ENCODE measurements around the gene CD68. TPM values are rescaled to one million over a fixed set of nuclear protein-coding genes. Genes with fewer than 3 reads are reported as not detected.

The CD68 gene
- total RNA-seq, 4 donors from 2014 or later, result 14.2 to 26.9 (median 16.2) TPM

GRCh38 chr17:7570351-7570750, 9.1 kb upstream of the CD68 start:
- intact Hi-C loops (cut with DNase I; ENCODE audit: low total_unique reads), result loop anchor here (5.0 kb wide), 1 partner anchor 538 kb away; no protein-coding TSS in a partner anchor
- WGBS, 2 donors, result 93 to 95% methylated on average over 10 of the region's 10 CpGs
- no peak overlapping the region for H3K4me3 ChIP-seq (ENCODE audit: low read depth, poor library complexity, severe bottlenecking)
- TF ChIP-seq, protein P1, sequence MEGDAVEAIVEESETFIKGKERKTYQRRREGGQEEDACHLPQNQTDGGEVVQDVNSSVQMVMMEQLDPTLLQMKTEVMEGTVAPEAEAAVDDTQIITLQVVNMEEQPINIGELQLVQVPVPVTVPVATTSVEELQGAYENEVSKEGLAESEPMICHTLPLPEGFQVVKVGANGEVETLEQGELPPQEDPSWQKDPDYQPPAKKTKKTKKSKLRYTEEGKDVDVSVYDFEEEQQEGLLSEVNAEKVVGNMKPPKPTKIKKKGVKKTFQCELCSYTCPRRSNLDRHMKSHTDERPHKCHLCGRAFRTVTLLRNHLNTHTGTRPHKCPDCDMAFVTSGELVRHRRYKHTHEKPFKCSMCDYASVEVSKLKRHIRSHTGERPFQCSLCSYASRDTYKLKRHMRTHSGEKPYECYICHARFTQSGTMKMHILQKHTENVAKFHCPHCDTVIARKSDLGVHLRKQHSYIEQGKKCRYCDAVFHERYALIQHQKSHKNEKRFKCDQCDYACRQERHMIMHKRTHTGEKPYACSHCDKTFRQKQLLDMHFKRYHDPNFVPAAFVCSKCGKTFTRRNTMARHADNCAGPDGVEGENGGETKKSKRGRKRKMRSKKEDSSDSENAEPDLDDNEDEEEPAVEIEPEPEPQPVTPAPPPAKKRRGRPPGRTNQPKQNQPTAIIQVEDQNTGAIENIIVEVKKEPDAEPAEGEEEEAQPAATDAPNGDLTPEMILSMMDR (IDR thresholded peaks at IDR 0.05), result no peak
- TF ChIP-seq POLR2A (IDR thresholded peaks at IDR 0.05), result no peak
- DNase-seq (ENCODE audit: low spot score in 2 of 2), result no peak

GRCh38 chr17:7572338-7572587, 7.2 kb upstream of the CD68 start:
- H3K4me3 ChIP-seq (ENCODE audit: low read depth, poor library complexity, severe bottlenecking), result peak overlapping the region; percentile 12
- TF ChIP-seq, protein P1 (IDR thresholded peaks at IDR 0.05), result no peak
- TF ChIP-seq POLR2A (IDR thresholded peaks at IDR 0.05), result no peak
- intact Hi-C loops (cut with DNase I; ENCODE audit: low total_unique reads), result loop anchor here (5.0 kb wide), 1 partner anchor 540 kb away; no protein-coding TSS in a partner anchor
- no peak for DNase-seq (ENCODE audit: low spot score in 2 of 2)
- WGBS, 2 donors, result 1 to 2% methylated on average over 11 of the region's 11 CpGs

DNA sequence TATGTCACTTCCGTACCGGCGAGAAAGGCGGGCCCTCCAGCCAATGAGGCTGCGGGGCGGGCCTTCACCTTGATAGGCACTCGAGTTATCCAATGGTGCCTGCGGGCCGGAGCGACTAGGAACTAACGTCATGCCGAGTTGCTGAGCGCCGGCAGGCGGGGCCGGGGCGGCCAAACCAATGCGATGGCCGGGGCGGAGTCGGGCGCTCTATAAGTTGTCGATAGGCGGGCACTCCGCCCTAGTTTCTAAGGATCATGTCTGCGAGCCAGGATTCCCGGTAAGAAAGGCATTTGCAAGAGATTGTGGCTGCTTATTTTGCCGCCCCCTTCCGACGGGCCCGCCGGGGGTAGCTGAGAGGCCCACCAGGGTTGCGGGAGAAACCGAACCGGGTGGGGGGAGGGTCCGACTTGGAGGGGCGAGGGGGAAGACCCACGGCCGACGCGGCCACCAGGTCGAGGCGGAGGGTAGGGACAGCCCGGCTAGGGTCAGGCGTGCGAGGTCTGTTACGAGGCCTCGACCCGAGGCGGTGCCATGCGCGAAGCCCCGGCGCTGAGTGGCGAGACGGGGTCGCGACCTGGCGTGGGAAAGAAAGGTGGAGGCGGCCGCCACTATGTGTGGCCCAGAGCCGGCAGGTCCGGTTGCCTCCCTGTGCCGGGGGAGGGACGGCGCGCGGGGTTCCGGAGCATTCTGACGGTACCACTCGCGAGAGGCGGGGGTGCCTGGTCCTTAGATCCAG, 6.7 kb upstream of the CD68 start:
- peak; percentile 99 to 100 for DNase-seq (ENCODE audit: low spot score in 2 of 2)
- WGBS, 2 donors, result 1% methylated on average over 44 to 49 of the region's 73 CpGs

GRCh38 chr17:7573324-7574080, 5.9 kb upstream of the CD68 start:
- H3K4me3 ChIP-seq (ENCODE audit: low read depth, poor library complexity, severe bottlenecking), result peak overlapping the region; percentile 100
- intact Hi-C loops (cut with DNase I; ENCODE audit: low total_unique reads), result loop anchor here (5.0 kb wide), 1 partner anchor 541 kb away; no protein-coding TSS in a partner anchor
- DNase-seq (ENCODE audit: low spot score in 2 of 2), result peak; percentile 85 to 98
- 0 to 2% methylated on average over 51 of the region's 71 CpGs for WGBS, 2 donors
- TF ChIP-seq, protein P1 (IDR thresholded peaks at IDR 0.05), result no peak
- TF ChIP-seq POLR2A (IDR thresholded peaks at IDR 0.05), result no peak

More for the DNA sequence above, 6.7 kb upstream of the CD68 start:
- H3K4me3 ChIP-seq (ENCODE audit: low read depth, poor library complexity, severe bottlenecking), result peak overlapping the region; percentile 100
- peak in 1 of 2 donors; percentile 95 for TF ChIP-seq POLR2A (IDR thresholded peaks at IDR 0.05)
- TF ChIP-seq, protein P1 (IDR thresholded peaks at IDR 0.05), result no peak
- intact Hi-C loops (cut with DNase I; ENCODE audit: low total_unique reads), result loop anchor here (5.0 kb wide), 1 partner anchor 540 kb away; no protein-coding TSS in a partner anchor

DNA sequence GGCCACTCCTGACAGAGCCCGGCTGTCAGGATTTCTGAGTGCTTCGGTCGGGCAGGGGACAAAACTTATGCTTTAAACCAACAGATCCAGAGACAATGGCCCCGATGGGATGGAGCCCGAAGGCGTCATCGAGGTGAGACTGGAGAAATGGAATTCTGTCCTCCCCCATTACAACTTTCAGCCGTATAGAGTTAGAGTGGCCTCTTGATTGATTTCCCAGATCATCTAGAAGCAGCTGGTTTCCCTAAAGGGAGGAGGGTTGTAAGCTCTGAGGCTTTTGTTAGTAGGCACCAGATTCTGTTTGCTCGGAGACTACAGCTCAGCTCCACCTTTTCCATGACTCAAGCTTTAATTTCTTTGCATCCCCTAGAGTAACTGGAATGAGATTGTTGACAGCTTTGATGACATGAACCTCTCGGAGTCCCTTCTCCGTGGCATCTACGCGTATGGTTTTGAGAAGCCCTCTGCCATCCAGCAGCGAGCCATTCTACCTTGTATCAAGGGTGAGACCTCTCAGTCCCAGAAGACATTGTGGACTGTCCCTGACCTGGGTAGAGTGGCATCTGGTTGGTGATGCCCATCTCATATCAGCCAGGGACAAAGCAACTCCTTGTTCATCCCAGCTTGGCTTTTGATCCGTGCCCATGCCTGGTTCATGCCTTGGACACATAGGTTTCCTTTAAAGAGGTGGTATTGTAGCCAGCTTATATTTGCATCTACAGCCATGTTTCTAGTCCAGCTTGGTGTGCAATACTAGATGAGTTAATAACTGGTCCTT, 5.1 kb upstream of the CD68 start:
- no peak for TF ChIP-seq POLR2A (IDR thresholded peaks at IDR 0.05)
- TF ChIP-seq, protein P1 (IDR thresholded peaks at IDR 0.05), result no peak
- intact Hi-C loops (cut with DNase I; ENCODE audit: low total_unique reads), result loop anchor here (5.0 kb wide), 1 partner anchor 542 kb away; no protein-coding TSS in a partner anchor
- no peak for DNase-seq (ENCODE audit: low spot score in 2 of 2)
- WGBS, 2 donors, result 21 to 28% methylated on average over 14 to 15 of the region's 15 CpGs
- peak overlapping the region; percentile 100 for H3K4me3 ChIP-seq (ENCODE audit: low read depth, poor library complexity, severe bottlenecking)
